Transverse colon (tissue), 4 donors: ENCODE measurements around the gene S100G. TPM values are rescaled to one million over a fixed set of nuclear protein-coding genes. Genes with fewer than 3 reads are reported as not detected.

Experiments used
- DNase-seq: peaks from one replicate; pipeline ENCODE4 v3.0.0-alpha.2; 2019
- H3K27ac ChIP-seq, 4 donors: fragments of 200-600 bp; sonication (generic); 2 replicates each; pipeline ENCODE4 v1.5.1; 2016 to 2018; ENCODE audit warnings: inconsistent platforms in 4 of 4
- H3K27me3 ChIP-seq: fragments of 200-600 bp; sonication (generic); 2 replicates; pipeline ENCODE4 v1.5.1; 2017; ENCODE audit warnings: inconsistent platforms
- H3K36me3 ChIP-seq, 4 donors: fragments of 200-600 bp; sonication (generic); 2 replicates each; pipeline ENCODE4 v1.5.1; 2017 to 2019; ENCODE audit warnings: inconsistent platforms in 4 of 4
- H3K4me1 ChIP-seq, 4 donors: fragments of 200-600 bp; sonication (generic); 2 replicates each; pipeline ENCODE4 v1.5.1; 2017 to 2020; ENCODE audit warnings: inconsistent platforms in 4 of 4
- H3K4me3 ChIP-seq, 4 donors: fragments of 200-600 bp; sonication (generic); 1 replicate in 1 of 4; 2 replicates in 3 of 4; pipeline versions ENCODE4 v1.5.1 to v1.6.1; 2017 to 2019; ENCODE audit warnings: inconsistent platforms in 4 of 4
- H3K9me3 ChIP-seq, 2 donors: fragments of 200-600 bp; sonication (generic); 2 replicates each; pipeline ENCODE4 v1.5.1; 2017 to 2019; ENCODE audit warnings: inconsistent platforms in 2 of 2
- CTCF ChIP-seq, 5 experiments: fragments of 200-600 bp in 3 of 5; fragments of 450-650 bp in 2 of 5; sonication (generic) in 3 of 5; IDR thresholded peaks; 1 replicate in 2 of 5; 2 replicates in 3 of 5; pipeline ENCODE4 v1.5.1; 2016 to 2017; ENCODE audit warnings: antibody characterized with exemption in 5 of 5, inconsistent platforms in 3 of 5, mild to moderate bottlenecking in 2 of 5, moderate library complexity in 1 of 5
- EP300 ChIP-seq: sonication (generic); formaldehyde crosslinking; IDR thresholded peaks from one replicate; pipeline ENCODE4 v1.6.1; 2017; ENCODE audit warnings: antibody characterized with exemption, low read depth
- POLR2A ChIP-seq: fragments of 450-650 bp; IDR thresholded peaks from one replicate; pipeline ENCODE4 v1.6.1; 2016; ENCODE audit warnings: antibody characterized with exemption, mild to moderate bottlenecking, moderate library complexity
- POLR2AphosphoS5 ChIP-seq, 3 donors: sonication (generic); formaldehyde crosslinking; IDR thresholded peaks; one replicate each; pipeline ENCODE4 v1.6.1; 2016; ENCODE audit warnings: antibody characterized with exemption in 3 of 3
- WGBS, 2 donors: methylation state at CpG; one replicate each; pipeline ENCODE4 v1.1.5; 2018; ENCODE audit warnings: low coverage in 1 of 2; 5-methylcytosine and 5-hydroxymethylcytosine counted together
- in situ Hi-C, 4 donors: fragments of 200-750 bp; cut with MboI; loops; one replicate each; pipeline versions ENCODE4 v1.15.0 to v1.15.1; 2017; ENCODE audit warnings: low sequenced_read_pairs in 3 of 4, low pct_ligation_motif_present in 1 of 4, low pct_unique_long_range_greater_than_20kb in 1 of 4
- intact Hi-C: fragments of 100-400 bp; cut with DNase I; formaldehyde crosslinking; loops from one replicate; pipeline ENCODE4 v1.15.1; 2023; ENCODE audit warnings: low total_unique reads
- total RNA-seq, 4 donors: library from RNA; depleted of rRNA; stranded (reverse); fragments of >200 nt; gene quantifications; one replicate each; pipeline ENCODE4 v1.1.0, GENCODE V29; 2016

Gene S100G
- total RNA-seq, 4 donors from 2014 or later: not detected

GRCh38 chrX:16671005-16671404 lies 21.0 kb downstream of the S100G start:
- H3K27ac ChIP-seq: no peak overlapping the region
- in situ Hi-C loops (loop anchor here in 2 of 4 donors (25.0 kb wide), 1 partner anchor 234 kb away; no protein-coding TSS in a partner anchor), intact Hi-C loops (no loop called here)
- DNase-seq: no peak
- H3K36me3 ChIP-seq: no peaks in the 10 kb centered on the region
- H3K4me1 ChIP-seq: no peaks in the 10 kb centered on the region
- no peak overlapping the region for H3K4me3 ChIP-seq
- no peaks in the 10 kb centered on the region for H3K9me3 ChIP-seq
- no peaks in the 10 kb centered on the region for H3K27me3 ChIP-seq
- peak in 3 of 5 experiments; percentile 10 to 17 (median 11) for TF ChIP-seq CTCF (IDR thresholded peaks at IDR 0.05)
- no peak for TF ChIP-seq POLR2A

DNA sequence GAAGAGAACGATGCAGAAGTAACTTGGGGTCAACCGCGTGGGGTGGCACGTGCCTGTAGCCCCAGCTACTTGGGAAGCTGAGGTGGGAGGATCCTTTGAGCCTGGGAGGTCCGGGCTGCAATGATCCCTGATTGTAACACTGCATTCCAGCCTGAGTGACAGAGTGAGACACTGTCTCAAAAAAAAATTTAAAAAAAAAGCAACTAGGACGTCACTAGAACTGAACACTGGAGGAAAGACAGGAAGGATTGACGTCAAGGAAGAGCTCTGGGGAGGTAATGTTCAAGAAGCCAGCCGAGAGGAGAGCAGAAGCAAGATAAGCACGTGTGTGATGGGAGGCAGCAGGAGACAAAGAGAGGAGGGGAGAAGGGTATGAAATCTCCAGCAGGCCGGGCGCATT lies 28.7 kb downstream of the S100G start:
- DNase-seq: no peak
- Histone ChIP-seq H3K27ac (no peak overlapping the region), H3K4me1 (no peaks in the 10 kb centered on the region), H3K4me3 (no peak overlapping the region), H3K36me3 (no peaks in the 10 kb centered on the region), H3K27me3 (no peaks in the 10 kb centered on the region), H3K9me3 (no peaks in the 10 kb centered on the region)
- TF ChIP-seq POLR2A (no peak), POLR2AphosphoS5 (IDR thresholded peaks at IDR 0.05) (no peak), EP300 (no peak)
- intact Hi-C loops (no loop called here), in situ Hi-C loops (loop anchor here in 3 of 4 donors (25.0 kb wide), 2 partner anchors 241 to 991 kb away; no protein-coding TSS in a partner anchor)
- WGBS, 2 donors: 79 to 87% methylated on average over 4 to 11 of the region's 11 CpGs

- WGBS, 2 donors: 79 to 100% methylated on average over 1 to 7 of the region's 7 CpGs
- no peak for DNase-seq
- Histone ChIP-seq H3K9me3 (no peaks in the 10 kb centered on the region), H3K4me3 (no peak overlapping the region), H3K27ac (no peak overlapping the region), H3K4me1 (no peaks in the 10 kb centered on the region), H3K27me3 (no peaks in the 10 kb centered on the region), H3K36me3 (no peaks in the 10 kb centered on the region)
- in situ Hi-C loops: loop anchor here in 3 of 4 donors (25.0 kb wide), 2 partner anchors 246 to 996 kb away; no protein-coding TSS in a partner anchor
- intact Hi-C loops: no loop called here
- TF ChIP-seq POLR2A (no peak), POLR2AphosphoS5 (IDR thresholded peaks at IDR 0.05) (no peak), CTCF (IDR thresholded peaks at IDR 0.05) (no peak), EP300 (no peak)
These were observed 33.2 kb downstream of the S100G start for GRCh38 chrX:16683007-16683664.

GRCh38 chrX:16687514-16687913 lies 37.6 kb downstream of the S100G start:
- no peak for TF ChIP-seq POLR2A
- no peak for TF ChIP-seq EP300
- TF ChIP-seq POLR2AphosphoS5 (IDR thresholded peaks at IDR 0.05): no peak
- TF ChIP-seq CTCF (IDR thresholded peaks at IDR 0.05): no peak
- H3K4me1 ChIP-seq: no peaks in the 10 kb centered on the region
- in situ Hi-C loops: loop anchor here in 3 of 4 donors (25.0 kb wide), 2 partner anchors 250 to 1000 kb away; no protein-coding TSS in a partner anchor

More at GRCh38 chrX:16687514-16687913, 37.6 kb downstream of the S100G start:
- Histone ChIP-seq H3K27me3 (no peaks in the 10 kb centered on the region), H3K36me3 (no peaks in the 10 kb centered on the region), H3K27ac (no peak overlapping the region), H3K4me3 (no peak overlapping the region), H3K9me3 (no peaks in the 10 kb centered on the region)
- WGBS, 2 donors: 92% methylated on average over 3 of the region's 3 CpGs; no CpG with 5 or more reads in 1 of the 2 donors
- intact Hi-C loops: no loop called here
- DNase-seq: no peak
